ENCODE data around the gene DQX1. TPM values are rescaled to one million over a fixed set of nuclear protein-coding genes. Genes with fewer than 3 reads are reported as not detected.
"Not testable (repeated sequence)": the region's sequence is repeated elsewhere in the genome, so short reads cannot be mapped to it uniquely, and the experiment has no call there.

The DQX1 gene
- total and polyA plus RNA-seq, 7 donors = 0.19 to 0.27 (median 0.27) TPM; not detected in 4

DNA sequence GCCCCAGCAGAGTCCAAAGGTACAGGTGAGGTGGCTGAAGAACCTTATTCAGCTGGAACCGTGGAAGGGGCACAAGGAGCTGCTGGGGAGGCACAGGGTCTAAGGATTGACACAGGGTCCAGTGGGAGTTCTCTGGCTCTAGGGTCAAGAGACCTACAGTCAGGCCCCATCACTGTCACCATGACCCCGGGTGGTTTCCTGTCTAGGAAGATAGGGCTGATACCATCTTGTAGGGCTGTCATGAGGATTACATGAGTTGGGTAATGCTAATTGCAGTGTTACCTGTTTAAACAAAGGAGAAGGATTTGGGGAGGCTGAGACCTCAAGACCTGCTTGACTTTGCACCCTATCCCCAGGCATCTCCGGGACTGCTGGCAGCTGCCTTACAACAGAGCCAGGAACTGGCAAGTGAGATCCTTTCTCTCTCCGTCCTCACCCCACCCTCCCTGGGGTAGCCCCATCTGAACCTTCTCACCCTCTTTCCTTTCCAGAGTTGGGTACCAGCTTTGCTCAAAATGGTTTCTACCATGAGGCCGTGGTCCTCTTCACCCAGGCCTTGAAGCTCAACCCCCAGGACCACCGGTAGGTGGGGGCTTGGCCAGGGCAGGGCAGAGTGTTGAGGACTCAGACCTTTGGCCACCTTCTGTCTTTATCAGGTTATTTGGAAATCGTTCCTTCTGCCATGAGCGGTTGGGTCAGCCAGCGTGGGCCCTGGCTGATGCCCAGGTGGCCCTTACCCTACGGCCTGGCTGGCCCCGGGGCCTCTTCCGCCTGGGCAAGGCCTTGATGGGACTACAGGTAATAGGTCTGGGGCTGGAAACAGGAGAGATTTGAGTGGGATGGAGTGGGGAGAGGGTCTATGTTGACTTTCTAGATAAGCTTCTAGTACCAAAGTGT is 34.1 kb downstream of the DQX1 start:
- no peaks in the 10 kb centered on the region for H3K4me1 ChIP-seq
- peaks cover 12 to 72% of the 10 kb centered on the region in 2 donors for H3K36me3 ChIP-seq (ENCODE audit: insufficient read depth in 1 of 2, low read depth in 1 of 2)

DNA sequence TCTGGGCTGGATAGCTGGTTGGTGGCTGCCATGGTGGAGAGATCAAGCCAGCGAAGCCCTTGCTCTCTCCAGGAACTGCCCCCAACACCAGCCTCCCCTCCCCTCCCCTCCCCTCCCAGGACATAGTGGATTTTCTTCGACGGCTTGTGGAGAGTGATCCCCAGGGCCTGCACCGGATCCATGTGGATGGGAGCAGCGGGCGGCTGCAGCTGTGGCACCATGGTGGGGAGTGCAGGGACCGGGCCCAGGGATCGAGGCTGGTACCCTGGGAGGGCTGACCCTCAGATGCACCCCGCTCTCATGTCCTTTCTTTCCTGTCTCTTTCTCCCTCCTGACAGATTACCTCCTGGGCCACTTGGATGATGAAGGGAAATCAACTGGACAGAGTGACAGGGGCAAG is 36.1 kb downstream of the DQX1 start:
- ATAC-seq (no peak), DNase-seq (no peak)
- TF ChIP-seq, protein P1, sequence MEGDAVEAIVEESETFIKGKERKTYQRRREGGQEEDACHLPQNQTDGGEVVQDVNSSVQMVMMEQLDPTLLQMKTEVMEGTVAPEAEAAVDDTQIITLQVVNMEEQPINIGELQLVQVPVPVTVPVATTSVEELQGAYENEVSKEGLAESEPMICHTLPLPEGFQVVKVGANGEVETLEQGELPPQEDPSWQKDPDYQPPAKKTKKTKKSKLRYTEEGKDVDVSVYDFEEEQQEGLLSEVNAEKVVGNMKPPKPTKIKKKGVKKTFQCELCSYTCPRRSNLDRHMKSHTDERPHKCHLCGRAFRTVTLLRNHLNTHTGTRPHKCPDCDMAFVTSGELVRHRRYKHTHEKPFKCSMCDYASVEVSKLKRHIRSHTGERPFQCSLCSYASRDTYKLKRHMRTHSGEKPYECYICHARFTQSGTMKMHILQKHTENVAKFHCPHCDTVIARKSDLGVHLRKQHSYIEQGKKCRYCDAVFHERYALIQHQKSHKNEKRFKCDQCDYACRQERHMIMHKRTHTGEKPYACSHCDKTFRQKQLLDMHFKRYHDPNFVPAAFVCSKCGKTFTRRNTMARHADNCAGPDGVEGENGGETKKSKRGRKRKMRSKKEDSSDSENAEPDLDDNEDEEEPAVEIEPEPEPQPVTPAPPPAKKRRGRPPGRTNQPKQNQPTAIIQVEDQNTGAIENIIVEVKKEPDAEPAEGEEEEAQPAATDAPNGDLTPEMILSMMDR (IDR thresholded peaks at IDR 0.05) = no peak
- WGBS, 3 donors = 88 to 89% (median 89%) methylated on average over 9 of the region's 9 CpGs
- intact Hi-C loops (cut with DNase I) = no loop called here
- Histone ChIP-seq H3K4me1 (no peaks in the 10 kb centered on the region), H3K27me3 (ENCODE audit: insufficient read depth in 3 of 3, low read length in 2 of 3) (no peaks in the 10 kb centered on the region), H3K4me3 (no peak overlapping the region), H3K36me3 (ENCODE audit: insufficient read depth in 1 of 2, low read depth in 1 of 2) (peaks cover 12 to 91% of the 10 kb centered on the region in 2 donors), H3K9me3 (no peaks in the 10 kb centered on the region), H3K27ac (no peak overlapping the region)

More for the DNA sequence above, 34.1 kb downstream of the DQX1 start:
- WGBS, 3 donors = 92 to 94% (median 92%) methylated on average over 12 of the region's 12 CpGs
- peaks cover 0 to 3% (median 2%) of the 10 kb centered on the region in 3 donors for H3K27me3 ChIP-seq (ENCODE audit: insufficient read depth in 3 of 3, low read length in 2 of 3)
- ATAC-seq (no peak), DNase-seq (no peak)
- H3K9me3 ChIP-seq = no peaks in the 10 kb centered on the region
- TF ChIP-seq, protein P1 (IDR thresholded peaks at IDR 0.05) = no peak
- no peak overlapping the region for H3K27ac ChIP-seq
- intact Hi-C loops (cut with DNase I) = no loop called here
- H3K4me3 ChIP-seq = no peak overlapping the region

DNA sequence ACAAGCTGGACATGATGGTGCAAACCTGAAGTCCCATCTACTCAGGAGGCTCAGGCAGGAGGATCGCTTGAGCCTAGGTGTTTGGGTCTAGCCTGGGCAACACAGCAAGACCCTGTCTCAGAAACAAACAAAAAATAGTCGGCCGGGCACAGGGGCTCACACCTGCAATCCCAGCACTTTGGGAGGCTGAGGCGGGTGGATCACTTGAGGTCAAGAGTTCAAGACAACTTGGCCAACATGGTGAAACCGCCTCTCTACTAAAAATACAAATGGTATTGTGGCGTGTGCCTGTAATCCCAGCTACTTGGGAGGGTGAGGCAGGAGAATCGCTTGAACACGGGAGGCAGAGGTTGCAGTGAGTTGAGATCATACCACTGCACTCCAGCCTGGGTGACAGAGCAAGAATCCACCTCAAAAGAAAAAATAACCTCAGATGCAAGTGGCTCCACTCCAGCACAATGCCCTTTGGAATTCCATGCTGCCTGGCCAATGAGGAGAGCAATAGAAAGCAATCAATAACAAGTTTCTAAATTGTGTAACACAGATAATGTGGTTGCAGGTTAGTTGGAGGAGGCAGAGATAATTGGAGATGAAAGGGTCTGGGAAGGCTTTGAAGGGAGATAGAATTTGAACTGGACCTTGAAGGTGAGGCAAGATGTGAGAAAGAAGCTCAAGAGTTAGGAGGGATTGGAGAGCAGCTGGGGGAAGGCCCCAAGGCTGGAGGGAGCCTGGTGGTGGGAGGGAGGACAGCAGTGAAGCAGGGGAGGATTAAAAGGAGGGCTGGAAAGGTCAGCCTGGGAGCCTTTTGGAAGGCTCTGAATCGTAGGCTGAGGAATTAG is 37.2 kb downstream of the DQX1 start:
- H3K4me3 ChIP-seq = no peak overlapping the region
- DNase-seq (no peak), ATAC-seq (no peak)
- peaks cover 9 to 85% of the 10 kb centered on the region in 2 donors for H3K36me3 ChIP-seq (ENCODE audit: insufficient read depth in 1 of 2, low read depth in 1 of 2)
- H3K27me3 ChIP-seq (ENCODE audit: insufficient read depth in 3 of 3, low read length in 2 of 3) = no peaks in the 10 kb centered on the region
- intact Hi-C loops (cut with DNase I) = no loop called here
- H3K9me3 ChIP-seq = no peaks in the 10 kb centered on the region
- 88 to 93% (median 91%) methylated on average over 9 of the region's 9 CpGs for WGBS, 3 donors
- TF ChIP-seq, protein P1 (IDR thresholded peaks at IDR 0.05) = no peak
- peaks cover 3% of the 10 kb centered on the region for H3K4me1 ChIP-seq
- H3K27ac ChIP-seq = no peak overlapping the region

DNA sequence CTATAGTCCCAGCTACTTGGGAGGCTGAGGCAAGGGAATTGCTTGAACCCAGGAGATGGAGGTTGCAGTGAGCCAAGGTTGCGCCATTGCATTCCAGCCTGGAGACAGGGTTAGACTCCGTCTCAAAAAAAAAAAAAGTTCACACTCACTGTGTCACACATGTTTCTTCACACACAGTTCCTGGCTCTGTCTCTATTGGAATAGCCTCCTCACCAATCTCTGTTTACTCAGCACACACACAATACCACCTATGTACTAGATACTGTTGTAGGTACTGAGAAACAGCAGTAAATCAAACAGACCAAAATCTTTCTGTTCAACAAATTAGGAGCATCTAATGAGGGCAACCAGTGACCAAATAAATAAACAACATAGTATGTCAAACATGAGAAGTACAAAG is 39.9 kb downstream of the DQX1 start:
- H3K36me3 ChIP-seq (ENCODE audit: insufficient read depth in 1 of 2, low read depth in 1 of 2) = peaks cover 4 to 57% of the 10 kb centered on the region in 2 donors
- TF ChIP-seq, protein P1 (IDR thresholded peaks at IDR 0.05) = no peak
- H3K9me3 ChIP-seq = no peaks in the 10 kb centered on the region
- no peak overlapping the region for H3K4me3 ChIP-seq
- WGBS, 3 donors = 90 to 93% (median 92%) methylated on average over 2 of the region's 2 CpGs
- H3K27me3 ChIP-seq (ENCODE audit: insufficient read depth in 3 of 3, low read length in 2 of 3) = no peaks in the 10 kb centered on the region
- intact Hi-C loops (cut with DNase I) = no loop called here
- H3K4me1 ChIP-seq = peaks cover 16% of the 10 kb centered on the region
- ATAC-seq = no peak
- H3K27ac ChIP-seq = no peak overlapping the region
- DNase-seq = no peak

DNA sequence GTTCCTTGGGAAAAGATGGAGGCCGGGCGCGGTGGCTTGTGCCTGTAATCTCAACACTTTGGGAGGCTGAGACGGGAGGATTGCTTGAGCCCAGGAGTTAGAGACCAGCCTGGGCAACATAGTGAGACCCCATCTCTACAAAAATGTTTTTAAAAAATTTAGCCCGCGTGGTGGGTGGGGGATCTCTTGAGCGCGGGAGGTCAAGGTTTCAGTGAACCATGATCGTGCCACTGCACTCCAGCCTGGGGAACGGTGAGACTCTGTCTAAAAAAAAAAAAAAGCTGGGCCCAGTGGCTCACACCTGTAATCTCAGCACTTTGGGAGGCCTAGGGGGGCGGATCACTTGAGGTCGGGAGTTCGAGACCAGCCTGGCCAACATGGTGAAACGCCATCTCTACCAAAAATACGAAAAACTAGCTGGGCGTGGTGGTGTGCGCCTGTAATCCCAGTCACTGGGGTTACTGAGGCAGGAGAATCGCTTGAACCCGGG is 42.3 kb downstream of the DQX1 start:
- intact Hi-C loops (cut with DNase I) = loop anchor here (1.0 to 5.0 kb wide), 5 partner anchors 28 to 105 kb away; partner anchors contain the start of genes AUP1 (in 2 of the 2), HTRA2 (in 2 of the 2) and INO80B (in 2 of the 2)
- ATAC-seq; H3K9me3 ChIP-seq; H3K27me3 ChIP-seq (ENCODE audit: insufficient read depth in 3 of 3, low read length in 2 of 3); H3K27ac ChIP-seq; DNase-seq: not testable (repeated sequence)
- 71 to 77% (median 75%) methylated on average over 19 of the region's 19 CpGs for WGBS, 3 donors
- Histone ChIP-seq H3K36me3 (ENCODE audit: insufficient read depth in 1 of 2, low read depth in 1 of 2) (peaks cover 2 to 60% of the 10 kb centered on the region in 2 donors), H3K4me1 (peaks cover 22% of the 10 kb centered on the region), H3K4me3 (peak overlapping the region; percentile 98)

All from psoas muscle (tissue), 8 donors.